Calu3 (cell line): ENCODE measurements around the gene USP28. TPM values are rescaled to one million over a fixed set of nuclear protein-coding genes. Genes with fewer than 3 reads are reported as not detected.

Experiments used
- BruUV-seq: library from RNA; stranded (reverse); fragments of 400-500 nt; replicated peaks from 2 replicates; lab custom pipeline; 2021; lab: Mats Ljungman, UMichigan
- CTCF ChIA-PET: fragments of 300-600 bp; sonication (Branson Sonifier 250); formaldehyde crosslinking; loops from one replicate; lab custom pipeline; 2022; ENCODE audit warnings: antibody characterized with exemption; lab: Charles Lee
- DNase-seq: peaks from one replicate; pipeline ENCODE4 v3.0.0; 2022
- H3K27ac Mint-ChIP-seq: one replicate; pipeline ENCODE4 v1.8.0; 2022; ENCODE audit warnings: mixed read lengths; ENCODE audit not compliant: unreplicated experiment
- H3K27me3 Mint-ChIP-seq: one replicate; pipeline ENCODE4 v1.8.0; 2022; ENCODE audit warnings: mixed read lengths; ENCODE audit not compliant: unreplicated experiment
- H3K36me3 Mint-ChIP-seq: one replicate; pipeline ENCODE4 v1.8.0; 2022; ENCODE audit warnings: mild to moderate bottlenecking, moderate library complexity, mixed read lengths; ENCODE audit not compliant: insufficient read depth, unreplicated experiment
- H3K4me1 Mint-ChIP-seq: one replicate; pipeline ENCODE4 v1.8.0; 2022; ENCODE audit warnings: mild to moderate bottlenecking, low read depth, mixed read lengths; ENCODE audit not compliant: unreplicated experiment
- H3K4me3 Mint-ChIP-seq: one replicate; pipeline ENCODE4 v1.8.0; 2022; ENCODE audit warnings: mild to moderate bottlenecking, low read depth, moderate library complexity, mixed read lengths; ENCODE audit not compliant: unreplicated experiment
- H3K9me3 Mint-ChIP-seq: one replicate; pipeline ENCODE4 v1.8.0; 2022; ENCODE audit warnings: low read depth, mixed read lengths; ENCODE audit not compliant: unreplicated experiment
- CTCF ChIP-seq: fragments of 200-600 bp; IDR thresholded peaks from one replicate; pipeline ENCODE4 v1.8.0; 2022; ENCODE audit warnings: antibody characterized with exemption; ENCODE audit not compliant: unreplicated experiment
- intact Hi-C: fragments of 100-400 bp; cut with micrococcal nuclease; formaldehyde crosslinking; loops from one replicate; pipeline ENCODE4 v1.10.0; 2022; ENCODE audit not compliant: unreplicated experiment
- total RNA-seq: library from RNA; stranded (reverse); gene quantifications from 2 replicates; pipeline ENCODE4 v1.2.3, GENCODE V29; 2022

Gene USP28
- total RNA-seq, 1 experiment from 2014 or later = 22.8 TPM

GRCh38 chr11:113871336-113871735 is 4.0 kb downstream of the USP28 start:
- BruUV-seq = no TSS peak
- intact Hi-C loops = no loop called here
- no peak for DNase-seq
- Mint-ChIP-seq H3K36me3 (peaks cover 20% of the 10 kb centered on the region), H3K27ac (no peak overlapping the region), H3K9me3 (no peaks in the 10 kb centered on the region), H3K27me3 (no peaks in the 10 kb centered on the region), H3K4me1 (no peaks in the 10 kb centered on the region), H3K4me3 (no peak overlapping the region)
- no peak for TF ChIP-seq CTCF
- CTCF ChIA-PET = no interaction called here

GRCh38 chr11:113867843-113868503 is 7.4 kb downstream of the USP28 start:
- no TSS peak for BruUV-seq
- Mint-ChIP-seq H3K27me3 (no peaks in the 10 kb centered on the region), H3K36me3 (no peaks in the 10 kb centered on the region), H3K4me3 (no peak overlapping the region), H3K27ac (no peak overlapping the region), H3K4me1 (no peaks in the 10 kb centered on the region), H3K9me3 (no peaks in the 10 kb centered on the region)
- intact Hi-C loops = no loop called here
- CTCF ChIA-PET = no interaction called here
- DNase-seq = no peak
- TF ChIP-seq CTCF = no peak

DNA sequence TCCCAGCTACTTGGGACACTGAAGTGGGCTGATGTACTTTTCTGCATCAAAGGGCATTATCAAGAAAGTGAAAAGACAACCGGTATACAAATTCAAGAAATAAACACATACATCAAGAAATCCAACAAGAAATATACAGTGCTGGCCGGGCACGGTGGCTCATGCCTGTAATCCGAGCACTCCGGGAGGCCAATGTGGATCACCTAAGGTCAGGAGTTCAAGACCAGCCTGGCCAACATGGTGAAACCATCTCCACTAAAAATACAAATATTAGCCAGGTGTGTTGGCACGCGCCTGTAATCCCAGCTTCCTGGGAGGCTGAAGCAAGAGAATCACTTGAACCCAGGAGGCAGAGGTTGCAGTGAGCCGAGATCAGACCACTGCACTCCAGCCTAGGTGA is 9.5 kb downstream of the USP28 start:
- intact Hi-C loops = no loop called here
- no TSS peak for BruUV-seq
- CTCF ChIA-PET = no interaction called here
- Mint-ChIP-seq H3K9me3 (peaks cover 3% of the 10 kb centered on the region), H3K4me3 (no peak overlapping the region), H3K27ac (no peak overlapping the region), H3K27me3 (no peaks in the 10 kb centered on the region), H3K36me3 (no peaks in the 10 kb centered on the region), H3K4me1 (peaks cover 10% of the 10 kb centered on the region)
- no peak for DNase-seq
- TF ChIP-seq CTCF = no peak

GRCh38 chr11:113864410-113864809 is 11.0 kb downstream of the USP28 start:
- CTCF ChIA-PET = no interaction called here
- Mint-ChIP-seq H3K4me3 (no peak overlapping the region), H3K4me1 (peaks cover 10% of the 10 kb centered on the region), H3K27me3 (no peaks in the 10 kb centered on the region), H3K9me3 (peaks cover 3% of the 10 kb centered on the region), H3K27ac (no peak overlapping the region), H3K36me3 (no peaks in the 10 kb centered on the region)
- no peak for DNase-seq
- TF ChIP-seq CTCF = no peak
- intact Hi-C loops = no loop called here
- no TSS peak for BruUV-seq
